ENCODE results near the gene PRPF19. TPM values are rescaled to one million over a fixed set of nuclear protein-coding genes. Genes with fewer than 3 reads are reported as not detected.

Gene PRPF19
- total RNA-seq, 1 experiment from 2014 or later: 116 TPM

- TF ChIP-seq AR (CRISPR knock-in tag; IDR thresholded peaks at IDR 0.05): no peak
- TF ChIP-seq ZNF138 (CRISPR knock-in tag; conservative IDR thresholded peaks at IDR 0.05): no peak
- TF ChIP-seq PREB (CRISPR knock-in tag; IDR thresholded peaks at IDR 0.05; ENCODE audit: borderline replicate concordance): no peak
Measured at GRCh38 chr11:60859616-60860250, 46.7 kb downstream of the PRPF19 start (continued).

GRCh38 chr11:60858731-60859464, 47.5 kb downstream of the PRPF19 start:
- Mint-ChIP-seq H3K27me3 (ENCODE audit: low read depth) (peaks cover 5% of the 10 kb centered on the region), H3K4me3 (no peak overlapping the region), H3K27ac (no peak overlapping the region), H3K9me3 (no peaks in the 10 kb centered on the region), H3K36me3 (no peaks in the 10 kb centered on the region), H3K4me1 (no peaks in the 10 kb centered on the region)
- DNase-seq (ENCODE audit: low spot score): no peak
- CTCF ChIA-PET: interaction anchor here (1.4 kb wide), 1 partner anchor 29 kb away, joined by 7 read pairs; no protein-coding TSS in a partner anchor
- no peak for ATAC-seq
- TF ChIP-seq OVOL2 (CRISPR knock-in tag; IDR thresholded peaks at IDR 0.05; ENCODE audit: borderline replicate concordance): no peak
- TF ChIP-seq CBFB (CRISPR knock-in tag; IDR thresholded peaks at IDR 0.05; ENCODE audit: low read depth): no peak
- TF ChIP-seq ZNF396 (CRISPR knock-in tag; IDR thresholded peaks at IDR 0.05; ENCODE audit: borderline replicate concordance): no peak
- TF ChIP-seq ARID4B (CRISPR knock-in tag; IDR thresholded peaks at IDR 0.05; ENCODE audit: borderline replicate concordance): no peak
- TF ChIP-seq ZNF512 (CRISPR knock-in tag; IDR thresholded peaks at IDR 0.05; ENCODE audit: borderline replicate concordance): no peak
- POLR2A ChIA-PET: no interaction called here

- Mint-ChIP-seq H3K4me1 (no peaks in the 10 kb centered on the region), H3K9me3 (no peaks in the 10 kb centered on the region), H3K27ac (no peak overlapping the region), H3K27me3 (ENCODE audit: low read depth) (peaks cover 9% of the 10 kb centered on the region), H3K4me3 (no peak overlapping the region), H3K36me3 (peaks cover under 1% of the 10 kb centered on the region; the same call in 1 of the 2 replicates)
- ChIA-PET CTCF (interaction anchor here (1.4 kb wide), 1 partner anchor 29 kb away, joined by 7 read pairs; no protein-coding TSS in a partner anchor), POLR2A (no interaction called here)
- DNase-seq (ENCODE audit: low spot score) (no peak), ATAC-seq (no peak)
- TF ChIP-seq GABPB1 (CRISPR knock-in tag; IDR thresholded peaks at IDR 0.05) (no peak), STAT6 (CRISPR knock-in tag; conservative IDR thresholded peaks at IDR 0.05; ENCODE audit: low read depth) (no peak), AR (CRISPR knock-in tag; IDR thresholded peaks at IDR 0.05) (no peak), IRF1 (CRISPR knock-in tag; IDR thresholded peaks at IDR 0.05) (no peak)
Measured at GRCh38 chr11:60858236-60858635, 48.1 kb downstream of the PRPF19 start.
